ENCODE data around the gene RNF213.

DNA sequence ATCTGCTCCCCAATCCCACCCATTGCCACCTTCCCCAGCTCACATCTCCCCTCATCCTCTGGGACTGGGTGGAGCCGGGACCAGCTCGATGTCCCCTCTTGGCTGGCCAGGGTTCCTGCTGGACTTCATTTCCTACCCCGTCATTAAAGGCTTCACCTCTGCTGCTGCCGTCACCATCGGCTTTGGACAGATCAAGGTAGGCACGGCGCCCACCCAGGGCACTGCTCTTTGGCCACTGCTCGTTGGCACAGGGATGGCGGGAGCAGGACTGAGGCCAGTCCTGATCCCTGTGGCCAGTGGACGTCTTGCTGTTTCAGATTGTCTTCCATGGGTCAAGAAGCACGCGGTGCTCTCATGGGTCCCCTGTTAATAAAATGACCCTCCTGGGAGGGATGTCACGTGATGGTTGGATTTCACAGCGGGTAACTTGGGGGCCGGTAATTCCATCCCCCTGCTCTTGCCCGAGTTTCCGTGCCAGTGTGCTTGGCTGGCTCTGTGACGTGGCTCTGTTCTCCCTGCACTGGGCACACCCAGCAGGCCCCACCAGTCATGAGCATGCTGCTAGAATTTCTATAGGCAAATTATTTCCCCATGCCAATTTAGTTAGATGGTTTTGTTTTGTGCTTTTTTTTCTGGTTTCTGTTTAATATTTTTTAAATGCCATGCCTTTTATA lies 37.4 kb upstream of the RNF213 start:
- TF ChIP-seq ZNF549 (tag by site-specific recombination; IDR thresholded peaks at IDR 0.05) (no peak), ZNF621 (tag by site-specific recombination; IDR thresholded peaks at IDR 0.05) (no peak), ZNF501 (tag by site-specific recombination; IDR thresholded peaks at IDR 0.05) (no peak), ZBTB7A (tag by site-specific recombination; IDR thresholded peaks at IDR 0.05; ENCODE audit: low read depth) (no peak), ZNF660 (tag by site-specific recombination; IDR thresholded peaks at IDR 0.05) (no peak)
- TF ChIP-seq, protein P1, sequence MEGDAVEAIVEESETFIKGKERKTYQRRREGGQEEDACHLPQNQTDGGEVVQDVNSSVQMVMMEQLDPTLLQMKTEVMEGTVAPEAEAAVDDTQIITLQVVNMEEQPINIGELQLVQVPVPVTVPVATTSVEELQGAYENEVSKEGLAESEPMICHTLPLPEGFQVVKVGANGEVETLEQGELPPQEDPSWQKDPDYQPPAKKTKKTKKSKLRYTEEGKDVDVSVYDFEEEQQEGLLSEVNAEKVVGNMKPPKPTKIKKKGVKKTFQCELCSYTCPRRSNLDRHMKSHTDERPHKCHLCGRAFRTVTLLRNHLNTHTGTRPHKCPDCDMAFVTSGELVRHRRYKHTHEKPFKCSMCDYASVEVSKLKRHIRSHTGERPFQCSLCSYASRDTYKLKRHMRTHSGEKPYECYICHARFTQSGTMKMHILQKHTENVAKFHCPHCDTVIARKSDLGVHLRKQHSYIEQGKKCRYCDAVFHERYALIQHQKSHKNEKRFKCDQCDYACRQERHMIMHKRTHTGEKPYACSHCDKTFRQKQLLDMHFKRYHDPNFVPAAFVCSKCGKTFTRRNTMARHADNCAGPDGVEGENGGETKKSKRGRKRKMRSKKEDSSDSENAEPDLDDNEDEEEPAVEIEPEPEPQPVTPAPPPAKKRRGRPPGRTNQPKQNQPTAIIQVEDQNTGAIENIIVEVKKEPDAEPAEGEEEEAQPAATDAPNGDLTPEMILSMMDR (tag by site-specific recombination; IDR thresholded peaks at IDR 0.05) = no peak

Data from HEK293 (cell line).